Measurements from ENCODE around the gene GPC5.

The GPC5 gene

DNA sequence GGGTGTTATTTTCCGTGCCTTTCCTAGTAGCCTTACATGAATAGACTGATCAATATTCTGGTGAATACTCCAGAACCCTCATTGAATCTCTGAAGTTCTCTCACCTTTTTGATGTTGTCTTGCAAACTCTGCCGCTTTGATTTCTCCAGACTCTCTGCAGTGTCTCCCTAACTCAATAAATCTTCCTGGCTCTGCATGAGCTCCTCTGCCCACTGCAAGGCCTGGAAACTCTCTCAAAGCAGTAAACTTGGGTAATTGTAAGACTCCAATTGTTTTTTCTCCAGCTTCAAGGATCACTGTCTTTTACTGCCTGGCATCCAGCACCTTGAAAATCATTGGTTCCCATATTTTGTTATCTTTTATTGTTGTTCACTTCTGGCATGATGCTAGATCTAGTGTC lies 198.4 kb downstream of the GPC5 start:
- DNase-seq (ENCODE audit: extremely low read depth, insufficient read length): no peak
- Histone ChIP-seq H3K4me3 (replicated peaks; ENCODE audit: low read depth, low read length) (no peak overlapping the region), H3K36me3 (ENCODE audit: control insufficient read depth, insufficient read depth, low read length) (no peaks in the 10 kb centered on the region), H3K27me3 (replicated peaks; ENCODE audit: control insufficient read depth, insufficient read depth, low read length) (no peaks in the 10 kb centered on the region)
- no peak for TF ChIP-seq CTCF (IDR thresholded peaks at IDR 0.05; ENCODE audit: insufficient read depth, low read length, poor library complexity, severe bottlenecking)

DNA sequence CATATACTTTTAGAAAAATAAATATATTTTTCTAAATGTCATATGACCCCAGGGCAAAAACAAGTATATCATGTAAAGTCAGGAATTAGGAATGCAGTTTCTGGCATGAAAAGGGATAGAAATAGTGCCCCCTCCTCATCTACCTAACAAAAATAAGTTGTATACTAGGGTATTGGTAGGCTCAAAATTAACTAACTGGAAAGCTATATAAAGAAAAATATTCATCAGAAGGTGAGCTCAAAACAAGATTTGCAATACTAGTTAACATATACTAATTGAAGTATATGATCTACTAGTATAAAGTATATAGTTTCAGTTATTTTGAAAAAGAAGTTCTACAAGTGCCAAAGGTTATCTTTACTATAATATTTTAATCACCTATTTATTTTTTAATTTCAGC lies 200.2 kb downstream of the GPC5 start:
- Histone ChIP-seq H3K27me3 (replicated peaks; ENCODE audit: control insufficient read depth, insufficient read depth, low read length) (no peaks in the 10 kb centered on the region), H3K4me3 (replicated peaks; ENCODE audit: low read depth, low read length) (no peak overlapping the region), H3K36me3 (ENCODE audit: control insufficient read depth, insufficient read depth, low read length) (no peaks in the 10 kb centered on the region)
- TF ChIP-seq CTCF (IDR thresholded peaks at IDR 0.05; ENCODE audit: insufficient read depth, low read length, poor library complexity, severe bottlenecking): no peak
- DNase-seq (ENCODE audit: extremely low read depth, insufficient read length): no peak

GRCh38 chr13:91601273-91601672 lies 202.9 kb downstream of the GPC5 start:
- Histone ChIP-seq H3K4me3 (replicated peaks; ENCODE audit: low read depth, low read length) (no peak overlapping the region), H3K36me3 (ENCODE audit: control insufficient read depth, insufficient read depth, low read length) (no peaks in the 10 kb centered on the region), H3K27me3 (replicated peaks; ENCODE audit: control insufficient read depth, insufficient read depth, low read length) (no peaks in the 10 kb centered on the region)
- DNase-seq (ENCODE audit: extremely low read depth, insufficient read length): no peak
- TF ChIP-seq CTCF (IDR thresholded peaks at IDR 0.05; ENCODE audit: insufficient read depth, low read length, poor library complexity, severe bottlenecking): no peak

DNA sequence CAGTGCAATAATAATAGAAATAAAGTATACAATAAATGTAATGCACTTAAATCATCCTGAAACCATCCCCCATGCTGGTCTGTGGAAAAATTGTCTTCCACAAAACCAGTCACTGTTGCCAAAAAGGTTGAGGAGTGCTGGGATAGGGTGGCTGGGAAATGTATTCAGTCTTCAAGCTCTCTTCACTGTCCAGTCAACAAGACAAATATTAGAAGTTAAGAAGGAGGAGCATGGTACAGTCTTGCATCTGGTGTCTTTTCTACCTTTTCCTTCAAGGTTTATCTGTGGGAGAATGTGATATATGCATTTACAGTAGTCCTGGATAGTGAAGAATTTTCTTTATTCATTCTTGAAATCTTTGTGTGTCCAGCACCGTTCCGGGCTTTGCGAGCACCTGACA lies 203.4 kb downstream of the GPC5 start:
- TF ChIP-seq CTCF (IDR thresholded peaks at IDR 0.05; ENCODE audit: insufficient read depth, low read length, poor library complexity, severe bottlenecking): no peak
- no peaks in the 10 kb centered on the region for H3K36me3 ChIP-seq (ENCODE audit: control insufficient read depth, insufficient read depth, low read length)
- no peak overlapping the region for H3K4me3 ChIP-seq (replicated peaks; ENCODE audit: low read depth, low read length)
- DNase-seq (ENCODE audit: extremely low read depth, insufficient read length): no peak
- no peaks in the 10 kb centered on the region for H3K27me3 ChIP-seq (replicated peaks; ENCODE audit: control insufficient read depth, insufficient read depth, low read length)

GRCh38 chr13:91609353-91609752 lies 210.9 kb downstream of the GPC5 start:
- H3K36me3 ChIP-seq (ENCODE audit: control insufficient read depth, insufficient read depth, low read length): no peaks in the 10 kb centered on the region
- no peak overlapping the region for H3K4me3 ChIP-seq (replicated peaks; ENCODE audit: low read depth, low read length)
- H3K27me3 ChIP-seq (replicated peaks; ENCODE audit: control insufficient read depth, insufficient read depth, low read length): no peaks in the 10 kb centered on the region
- TF ChIP-seq CTCF (IDR thresholded peaks at IDR 0.05; ENCODE audit: insufficient read depth, low read length, poor library complexity, severe bottlenecking): no peak
- DNase-seq (ENCODE audit: extremely low read depth, insufficient read length): no peak

GRCh38 chr13:91618315-91618714 lies 219.9 kb downstream of the GPC5 start:
- Histone ChIP-seq H3K27me3 (replicated peaks; ENCODE audit: control insufficient read depth, insufficient read depth, low read length) (no peaks in the 10 kb centered on the region), H3K36me3 (ENCODE audit: control insufficient read depth, insufficient read depth, low read length) (no peaks in the 10 kb centered on the region), H3K4me3 (replicated peaks; ENCODE audit: low read depth, low read length) (no peak overlapping the region)
- no peak for TF ChIP-seq CTCF (IDR thresholded peaks at IDR 0.05; ENCODE audit: insufficient read depth, low read length, poor library complexity, severe bottlenecking)
- DNase-seq (ENCODE audit: extremely low read depth, insufficient read length): no peak

All from GM06990 (cell line).